Liver (tissue), 9 donors: ENCODE results near the gene ATRX. TPM values are rescaled to one million over a fixed set of nuclear protein-coding genes. Genes with fewer than 3 reads are reported as not detected.

Source experiments
- DNase-seq: peaks from one replicate; pipeline ENCODE4 v3.0.0-alpha.2; 2017; ENCODE audit warnings: low spot score
- H3K27ac ChIP-seq, 2 donors: one replicate each; pipeline ENCODE4 v1.7.0; 2013; ENCODE audit warnings: inconsistent platforms in 2 of 2, low read length in 2 of 2, control low read depth in 1 of 2, low read depth in 1 of 2, mild to moderate bottlenecking in 1 of 2
- H3K27me3 ChIP-seq, 4 donors: one replicate each; pipeline versions ENCODE4 v1.6.1 to v1.7.0; 2013; ENCODE audit warnings: low read length in 3 of 4, inconsistent platforms in 1 of 4, mild to moderate bottlenecking in 1 of 4, moderate library complexity in 1 of 4; ENCODE audit not compliant: control insufficient read depth in 4 of 4, insufficient read depth in 4 of 4
- H3K36me3 ChIP-seq, 4 donors: one replicate each; pipeline versions ENCODE4 v1.6.1 to v1.7.0; 2013; ENCODE audit warnings: low read length in 3 of 4, mild to moderate bottlenecking in 3 of 4, low read depth in 1 of 4, moderate library complexity in 1 of 4; ENCODE audit not compliant: control insufficient read depth in 4 of 4, insufficient read depth in 3 of 4
- H3K4me1 ChIP-seq, 4 donors: one replicate each; pipeline versions ENCODE4 v1.6.1 to v1.7.0; 2013; ENCODE audit warnings: low read length in 3 of 4, mild to moderate bottlenecking in 3 of 4, moderate library complexity in 1 of 4; ENCODE audit not compliant: control insufficient read depth in 4 of 4, insufficient read depth in 4 of 4
- H3K4me3 ChIP-seq, 3 donors: one replicate each; pipeline versions ENCODE4 v1.6.1 to v1.7.0; 2013; ENCODE audit warnings: low read length in 3 of 3, control low read depth in 1 of 3, low read depth in 1 of 3, mild to moderate bottlenecking in 1 of 3
- H3K9ac ChIP-seq, 2 donors: one replicate each; pipeline ENCODE4 v1.7.0; 2013; ENCODE audit warnings: low read length in 2 of 2, mild to moderate bottlenecking in 2 of 2, moderate library complexity in 2 of 2, control low read depth in 1 of 2, low read depth in 1 of 2
- H3K9me3 ChIP-seq, 4 donors: one replicate each; pipeline versions ENCODE4 v1.6.1 to v1.7.0; 2013; ENCODE audit warnings: low read length in 3 of 4; ENCODE audit not compliant: control insufficient read depth in 4 of 4
- EGR1 ChIP-seq, 2 donors: IDR thresholded peaks; 2 replicates each; pipeline ENCODE4 v1.6.1; 2016 to 2018; ENCODE audit warnings: antibody characterized with exemption in 2 of 2, low read depth in 2 of 2
- FOXA1 ChIP-seq: IDR thresholded peaks from 2 replicates; pipeline ENCODE4 v1.6.1; 2016; ENCODE audit warnings: antibody characterized with exemption
- FOXA2 ChIP-seq: IDR thresholded peaks from 2 replicates; pipeline ENCODE4 v1.6.1; 2016; ENCODE audit warnings: antibody characterized with exemption
- GABPA ChIP-seq, 2 donors: IDR thresholded peaks in 1 of 2; conservative IDR thresholded peaks in 1 of 2; 2 replicates each; pipeline ENCODE4 v1.6.1; 2016; ENCODE audit warnings: antibody characterized with exemption in 2 of 2, mild to moderate bottlenecking in 1 of 2, moderate library complexity in 1 of 2
- HNF4A ChIP-seq, 2 donors: conservative IDR thresholded peaks; 2 replicates each; pipeline ENCODE4 v1.6.1; 2016; ENCODE audit warnings: antibody characterized with exemption in 2 of 2, mild to moderate bottlenecking in 2 of 2
- HNF4G ChIP-seq: IDR thresholded peaks from 2 replicates; pipeline ENCODE4 v1.6.1; 2016; ENCODE audit warnings: antibody characterized with exemption
- JUND ChIP-seq, 2 donors: IDR thresholded peaks; 2 replicates each; pipeline ENCODE4 v1.6.1; 2016; ENCODE audit warnings: antibody characterized with exemption in 2 of 2
- NR2F2 ChIP-seq: IDR thresholded peaks from 2 replicates; pipeline ENCODE4 v1.6.1; 2016; ENCODE audit warnings: antibody characterized with exemption
- RAD21 ChIP-seq, 2 donors: IDR thresholded peaks; 2 replicates each; pipeline ENCODE4 v1.6.1; 2016; ENCODE audit warnings: antibody characterized with exemption in 2 of 2, mild to moderate bottlenecking in 2 of 2
- RXRA ChIP-seq, 2 donors: IDR thresholded peaks; 2 replicates each; pipeline ENCODE4 v1.6.1; 2017 to 2018; ENCODE audit warnings: antibody characterized with exemption in 2 of 2, mild to moderate bottlenecking in 1 of 2
- SP1 ChIP-seq: IDR thresholded peaks from 2 replicates; pipeline ENCODE4 v1.6.1; 2018; ENCODE audit warnings: antibody characterized with exemption, mild to moderate bottlenecking
- TAF1 ChIP-seq: conservative IDR thresholded peaks from 2 replicates; pipeline ENCODE4 v1.6.1; 2016; ENCODE audit warnings: antibody characterized with exemption, mild to moderate bottlenecking
- YY1 ChIP-seq: IDR thresholded peaks from 2 replicates; pipeline ENCODE4 v1.6.1; 2016; ENCODE audit warnings: antibody characterized with exemption, mild to moderate bottlenecking
- WGBS: extraction: QIAGEN DNeasy Blood & Tissue Kit; methylation state at CpG from one replicate; pipeline ENCODE4 v1.1.7; 2013; 5-methylcytosine and 5-hydroxymethylcytosine counted together
- polyA plus RNA-seq, 2 donors: library from polyadenylated mRNA; stranded (reverse) in 1 of 2; unstranded in 1 of 2; fragments of 200-250 nt in 1 of 2; fragments of >200 nt in 1 of 2; fragmentation: Nextera tagmentation in 1 of 2; extraction: Ambion mirVana in 1 of 2; gene quantifications; one replicate each; pipeline versions ENCODE4 v1.2.1 to v1.2.3, GENCODE V29; 2013 to 2015
- total RNA-seq, 2 donors: library from RNA; depleted of rRNA; stranded (reverse); fragments of >200 nt; gene quantifications; one replicate each; pipeline ENCODE4 v1.2.3, GENCODE V29; 2014
- TF ChIP-seq, protein P1 (sequence below): IDR thresholded peaks from 2 replicates; pipeline ENCODE4 v1.6.1; 2016; ENCODE audit warnings: antibody characterized with exemption
- TF ChIP-seq, protein P2 (sequence below): IDR thresholded peaks from 2 replicates; pipeline ENCODE4 v1.6.1; 2016; ENCODE audit warnings: antibody characterized with exemption
- TF ChIP-seq, protein P3 (sequence below): IDR thresholded peaks from 2 replicates; pipeline ENCODE4 v1.6.1; 2016; ENCODE audit warnings: antibody characterized with exemption, mild to moderate bottlenecking
- TF ChIP-seq, protein P4 (sequence below): IDR thresholded peaks from 2 replicates; pipeline ENCODE4 v1.6.1; 2016; ENCODE audit warnings: antibody characterized with exemption
- TF ChIP-seq, protein P5 (sequence below): fragments of 150-350 bp; IDR thresholded peaks from 2 replicates; pipeline ENCODE4 v1.5.1; 2017; ENCODE audit warnings: improper control_type of control experiment, low read depth, low read length; ENCODE audit not compliant: missing input control
- donor health status: healthy.
- donor health status: healthy.
- donor health status: healthy.
- donor health status: healthy.
- donor health status: healthy.

Gene ATRX
- total and polyA plus RNA-seq, 4 donors = 4.6 to 38.5 (median 32.0) TPM

DNA sequence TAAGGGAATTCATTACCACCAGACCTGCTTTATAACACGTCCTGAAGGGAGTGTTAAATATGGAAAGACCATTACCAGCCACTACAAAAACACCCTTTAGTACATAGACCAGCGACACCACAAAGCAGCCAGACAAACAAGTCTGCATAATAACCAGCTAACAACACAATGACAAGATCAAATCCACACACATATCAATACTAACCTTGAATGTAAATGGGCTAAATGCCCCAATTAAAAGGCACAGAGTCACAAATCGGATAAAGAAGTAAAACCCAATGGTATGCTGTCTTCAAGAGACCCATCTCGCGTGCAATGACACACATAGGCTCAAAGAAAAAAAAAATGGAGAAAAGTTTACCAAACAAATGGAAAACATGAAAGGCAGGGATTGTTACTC lies 302.0 kb downstream of the ATRX start:
- H3K4me1 ChIP-seq = no peaks in the 10 kb centered on the region
- H3K27me3 ChIP-seq = no peaks in the 10 kb centered on the region
- no peaks in the 10 kb centered on the region for H3K36me3 ChIP-seq
- H3K9me3 ChIP-seq = peaks cover 0 to 2% (median 0%) of the 10 kb centered on the region in 4 donors
- 83% methylated on average over 5 of the region's 5 CpGs for WGBS
- TF ChIP-seq HNF4A (conservative IDR thresholded peaks at IDR 0.05) = no peak
- no peak for TF ChIP-seq HNF4G
- TF ChIP-seq YY1 = no peak
- no peak for TF ChIP-seq FOXA2
- no peak for TF ChIP-seq TAF1
- no peak for TF ChIP-seq SP1
- TF ChIP-seq, protein P1, sequence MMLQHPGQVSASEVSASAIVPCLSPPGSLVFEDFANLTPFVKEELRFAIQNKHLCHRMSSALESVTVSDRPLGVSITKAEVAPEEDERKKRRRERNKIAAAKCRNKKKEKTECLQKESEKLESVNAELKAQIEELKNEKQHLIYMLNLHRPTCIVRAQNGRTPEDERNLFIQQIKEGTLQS = no peak
- TF ChIP-seq, protein P2, sequence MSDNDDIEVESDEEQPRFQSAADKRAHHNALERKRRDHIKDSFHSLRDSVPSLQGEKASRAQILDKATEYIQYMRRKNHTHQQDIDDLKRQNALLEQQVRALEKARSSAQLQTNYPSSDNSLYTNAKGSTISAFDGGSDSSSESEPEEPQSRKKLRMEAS = no peak
- no peak for TF ChIP-seq EGR1 (IDR thresholded peaks at IDR 0.05; ENCODE audit: low read depth in 2 of 2)
- no peak for TF ChIP-seq GABPA (IDR thresholded peaks at IDR 0.05 in 1 of 2, conservative IDR thresholded peaks at IDR 0.05 in 1 of 2)
- no peak for TF ChIP-seq RXRA (IDR thresholded peaks at IDR 0.05)
- no peak for TF ChIP-seq JUND (IDR thresholded peaks at IDR 0.05)
- TF ChIP-seq FOXA1 = no peak
- no peak for TF ChIP-seq NR2F2
- TF ChIP-seq, protein P3, sequence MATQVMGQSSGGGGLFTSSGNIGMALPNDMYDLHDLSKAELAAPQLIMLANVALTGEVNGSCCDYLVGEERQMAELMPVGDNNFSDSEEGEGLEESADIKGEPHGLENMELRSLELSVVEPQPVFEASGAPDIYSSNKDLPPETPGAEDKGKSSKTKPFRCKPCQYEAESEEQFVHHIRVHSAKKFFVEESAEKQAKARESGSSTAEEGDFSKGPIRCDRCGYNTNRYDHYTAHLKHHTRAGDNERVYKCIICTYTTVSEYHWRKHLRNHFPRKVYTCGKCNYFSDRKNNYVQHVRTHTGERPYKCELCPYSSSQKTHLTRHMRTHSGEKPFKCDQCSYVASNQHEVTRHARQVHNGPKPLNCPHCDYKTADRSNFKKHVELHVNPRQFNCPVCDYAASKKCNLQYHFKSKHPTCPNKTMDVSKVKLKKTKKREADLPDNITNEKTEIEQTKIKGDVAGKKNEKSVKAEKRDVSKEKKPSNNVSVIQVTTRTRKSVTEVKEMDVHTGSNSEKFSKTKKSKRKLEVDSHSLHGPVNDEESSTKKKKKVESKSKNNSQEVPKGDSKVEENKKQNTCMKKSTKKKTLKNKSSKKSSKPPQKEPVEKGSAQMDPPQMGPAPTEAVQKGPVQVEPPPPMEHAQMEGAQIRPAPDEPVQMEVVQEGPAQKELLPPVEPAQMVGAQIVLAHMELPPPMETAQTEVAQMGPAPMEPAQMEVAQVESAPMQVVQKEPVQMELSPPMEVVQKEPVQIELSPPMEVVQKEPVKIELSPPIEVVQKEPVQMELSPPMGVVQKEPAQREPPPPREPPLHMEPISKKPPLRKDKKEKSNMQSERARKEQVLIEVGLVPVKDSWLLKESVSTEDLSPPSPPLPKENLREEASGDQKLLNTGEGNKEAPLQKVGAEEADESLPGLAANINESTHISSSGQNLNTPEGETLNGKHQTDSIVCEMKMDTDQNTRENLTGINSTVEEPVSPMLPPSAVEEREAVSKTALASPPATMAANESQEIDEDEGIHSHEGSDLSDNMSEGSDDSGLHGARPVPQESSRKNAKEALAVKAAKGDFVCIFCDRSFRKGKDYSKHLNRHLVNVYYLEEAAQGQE = no peak
- no peak for TF ChIP-seq RAD21 (IDR thresholded peaks at IDR 0.05)
- TF ChIP-seq, protein P4, sequence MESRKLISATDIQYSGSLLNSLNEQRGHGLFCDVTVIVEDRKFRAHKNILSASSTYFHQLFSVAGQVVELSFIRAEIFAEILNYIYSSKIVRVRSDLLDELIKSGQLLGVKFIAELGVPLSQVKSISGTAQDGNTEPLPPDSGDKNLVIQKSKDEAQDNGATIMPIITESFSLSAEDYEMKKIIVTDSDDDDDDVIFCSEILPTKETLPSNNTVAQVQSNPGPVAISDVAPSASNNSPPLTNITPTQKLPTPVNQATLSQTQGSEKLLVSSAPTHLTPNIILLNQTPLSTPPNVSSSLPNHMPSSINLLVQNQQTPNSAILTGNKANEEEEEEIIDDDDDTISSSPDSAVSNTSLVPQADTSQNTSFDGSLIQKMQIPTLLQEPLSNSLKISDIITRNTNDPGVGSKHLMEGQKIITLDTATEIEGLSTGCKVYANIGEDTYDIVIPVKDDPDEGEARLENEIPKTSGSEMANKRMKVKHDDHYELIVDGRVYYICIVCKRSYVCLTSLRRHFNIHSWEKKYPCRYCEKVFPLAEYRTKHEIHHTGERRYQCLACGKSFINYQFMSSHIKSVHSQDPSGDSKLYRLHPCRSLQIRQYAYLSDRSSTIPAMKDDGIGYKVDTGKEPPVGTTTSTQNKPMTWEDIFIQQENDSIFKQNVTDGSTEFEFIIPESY = no peak
- TF ChIP-seq, protein P5, sequence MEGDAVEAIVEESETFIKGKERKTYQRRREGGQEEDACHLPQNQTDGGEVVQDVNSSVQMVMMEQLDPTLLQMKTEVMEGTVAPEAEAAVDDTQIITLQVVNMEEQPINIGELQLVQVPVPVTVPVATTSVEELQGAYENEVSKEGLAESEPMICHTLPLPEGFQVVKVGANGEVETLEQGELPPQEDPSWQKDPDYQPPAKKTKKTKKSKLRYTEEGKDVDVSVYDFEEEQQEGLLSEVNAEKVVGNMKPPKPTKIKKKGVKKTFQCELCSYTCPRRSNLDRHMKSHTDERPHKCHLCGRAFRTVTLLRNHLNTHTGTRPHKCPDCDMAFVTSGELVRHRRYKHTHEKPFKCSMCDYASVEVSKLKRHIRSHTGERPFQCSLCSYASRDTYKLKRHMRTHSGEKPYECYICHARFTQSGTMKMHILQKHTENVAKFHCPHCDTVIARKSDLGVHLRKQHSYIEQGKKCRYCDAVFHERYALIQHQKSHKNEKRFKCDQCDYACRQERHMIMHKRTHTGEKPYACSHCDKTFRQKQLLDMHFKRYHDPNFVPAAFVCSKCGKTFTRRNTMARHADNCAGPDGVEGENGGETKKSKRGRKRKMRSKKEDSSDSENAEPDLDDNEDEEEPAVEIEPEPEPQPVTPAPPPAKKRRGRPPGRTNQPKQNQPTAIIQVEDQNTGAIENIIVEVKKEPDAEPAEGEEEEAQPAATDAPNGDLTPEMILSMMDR = no peak
- no peak for DNase-seq
- no peak overlapping the region for H3K4me3 ChIP-seq
- H3K27ac ChIP-seq = no peak overlapping the region
- no peak overlapping the region for H3K9ac ChIP-seq
